H9 (cell line): ENCODE measurements around the gene RTN4R. TPM values are rescaled to one million over a fixed set of nuclear protein-coding genes. Genes with fewer than 3 reads are reported as not detected.

Source experiments
- DNase-seq: peaks from one replicate; pipeline ENCODE4 v3.0.0-alpha.2; 2017
- H2AFZ ChIP-seq: one replicate; pipeline ENCODE4 v1.6.1; 2013; ENCODE audit warnings: mild to moderate bottlenecking, low read length, control low read depth, moderate library complexity
- H2AK5ac ChIP-seq: 2 replicates; pipeline ENCODE4 v1.6.1; 2013; ENCODE audit warnings: low read length, control low read depth, mixed read lengths; ENCODE audit not compliant: insufficient read length
- H2BK120ac ChIP-seq: one replicate; pipeline ENCODE4 v1.6.1; 2013; ENCODE audit warnings: low read depth, mild to moderate bottlenecking, low read length, control low read depth, inconsistent platforms; ENCODE audit not compliant: poor library complexity, severe bottlenecking
- H2BK12ac ChIP-seq: 2 replicates; pipeline ENCODE4 v1.6.1; 2013; ENCODE audit warnings: low read length, control low read depth, mixed read lengths, low read depth; ENCODE audit not compliant: insufficient read length
- H2BK15ac ChIP-seq: 2 replicates; pipeline ENCODE4 v1.6.1; 2013; ENCODE audit warnings: low read depth, low read length, control low read depth
- H2BK20ac ChIP-seq: one replicate; pipeline ENCODE4 v1.6.1; 2013; ENCODE audit warnings: low read depth, mild to moderate bottlenecking, low read length, control low read depth, inconsistent platforms; ENCODE audit not compliant: poor library complexity, severe bottlenecking
- H2BK5ac ChIP-seq: 2 replicates; pipeline ENCODE4 v1.6.1; 2013; ENCODE audit warnings: low read length, control low read depth, mixed read lengths; ENCODE audit not compliant: insufficient read length
- H3K14ac ChIP-seq: 2 replicates; pipeline ENCODE4 v1.6.1; 2013; ENCODE audit warnings: low read length, control low read depth; ENCODE audit not compliant: insufficient read depth
- H3K18ac ChIP-seq: 2 replicates; pipeline ENCODE4 v1.6.1; 2013; ENCODE audit warnings: low read depth, mild to moderate bottlenecking, mixed read lengths, low read length, control low read depth; ENCODE audit not compliant: insufficient read length
- H3K23ac ChIP-seq: 2 replicates; pipeline ENCODE4 v1.6.1; 2013; ENCODE audit warnings: low read length, control low read depth, mixed read lengths, low read depth; ENCODE audit not compliant: insufficient read length
- H3K23me2 ChIP-seq: 2 replicates; pipeline ENCODE4 v1.6.1; 2013; ENCODE audit warnings: low read depth, mild to moderate bottlenecking, mixed read lengths, low read length, control low read depth; ENCODE audit not compliant: insufficient read length, poor library complexity, severe bottlenecking
- H3K27ac ChIP-seq: 2 replicates; pipeline ENCODE4 v1.5.1; 2013; ENCODE audit warnings: low read length, control low read depth, mixed read lengths, low read depth; ENCODE audit not compliant: insufficient read length
- H3K27me3 ChIP-seq: 2 replicates; pipeline ENCODE4 v1.6.1; 2013; ENCODE audit warnings: low read length, control low read depth, inconsistent platforms; ENCODE audit not compliant: insufficient read depth
- H3K4ac ChIP-seq: 2 replicates; pipeline ENCODE4 v1.6.1; 2013; ENCODE audit warnings: low read depth, mild to moderate bottlenecking, control low read depth, inconsistent platforms, low read length, moderate library complexity
- H3K4me1 ChIP-seq: 2 replicates; pipeline ENCODE4 v1.6.1; 2013; ENCODE audit warnings: low read length, control low read depth, inconsistent platforms; ENCODE audit not compliant: insufficient read depth
- H3K4me2 ChIP-seq: 2 replicates; pipeline ENCODE4 v1.6.1; 2013; ENCODE audit warnings: low read length, control low read depth, mixed read lengths; ENCODE audit not compliant: insufficient read length, insufficient read depth
- H3K56ac ChIP-seq: 2 replicates; pipeline ENCODE4 v1.6.1; 2013; ENCODE audit warnings: low read depth, mild to moderate bottlenecking, mixed read lengths, low read length, control low read depth; ENCODE audit not compliant: insufficient read length
- H3K79me1 ChIP-seq: 2 replicates; pipeline ENCODE4 v1.6.1; 2013; ENCODE audit warnings: low read depth, mild to moderate bottlenecking, moderate library complexity, low read length, control low read depth, inconsistent platforms; ENCODE audit not compliant: insufficient read depth, poor library complexity, severe bottlenecking
- H3K79me2 ChIP-seq: 2 replicates; pipeline ENCODE4 v1.6.1; 2013; ENCODE audit warnings: low read length, control low read depth, inconsistent platforms; ENCODE audit not compliant: insufficient read depth
- H3K9ac ChIP-seq: 2 replicates; pipeline ENCODE4 v1.6.1; 2013; ENCODE audit warnings: low read length, control low read depth, mixed read lengths; ENCODE audit not compliant: insufficient read length; ENCODE audit errors: extremely low read depth
- H3K9me3 ChIP-seq: one replicate; pipeline ENCODE4 v1.6.1; 2013; ENCODE audit warnings: low read depth, low read length, inconsistent platforms; ENCODE audit not compliant: control insufficient read depth
- H3T11ph ChIP-seq: one replicate; pipeline ENCODE4 v1.6.1; 2013; ENCODE audit warnings: mild to moderate bottlenecking, low read length, control low read depth, inconsistent platforms
- H4K20me1 ChIP-seq: one replicate; pipeline ENCODE4 v1.6.1; 2013; ENCODE audit not compliant: control insufficient read depth, insufficient read length, insufficient read depth
- H4K5ac ChIP-seq: 2 replicates; pipeline ENCODE4 v1.6.1; 2013; ENCODE audit warnings: low read depth, mild to moderate bottlenecking, mixed read lengths, low read length, control low read depth; ENCODE audit not compliant: insufficient read length
- H4K8ac ChIP-seq: replicated peaks from 2 replicates; pipeline ENCODE4 v1.6.1; 2013; ENCODE audit warnings: low read length, control low read depth, mixed read lengths, low read depth; ENCODE audit not compliant: insufficient read length
- H4K91ac ChIP-seq: 2 replicates; pipeline ENCODE4 v1.6.1; 2013; ENCODE audit warnings: low read depth, mild to moderate bottlenecking, moderate library complexity, mixed read lengths, low read length, control low read depth; ENCODE audit not compliant: insufficient read length
- H3K27ac Mint-ChIP-seq, 3 experiments: 2 replicates in 2 of 3; 3 replicates in 1 of 3; pipeline ENCODE4 v1.8.0; 2020 to 2021; ENCODE audit warnings: mixed read lengths in 3 of 3, mild to moderate bottlenecking in 1 of 3, moderate library complexity in 1 of 3
- H3K27me3 Mint-ChIP-seq: 2 replicates; pipeline ENCODE4 v1.8.0; 2021; ENCODE audit warnings: low read depth, mild to moderate bottlenecking, moderate library complexity, mixed read lengths
- H3K36me3 Mint-ChIP-seq, 3 experiments: 2 replicates in 2 of 3; 3 replicates in 1 of 3; pipeline ENCODE4 v1.8.0; 2020 to 2021; ENCODE audit warnings: low read depth in 3 of 3, mixed read lengths in 3 of 3; ENCODE audit not compliant: insufficient read depth in 1 of 3
- H3K4me1 Mint-ChIP-seq, 2 experiments: 2 replicates each; pipeline ENCODE4 v1.8.0; 2020; ENCODE audit warnings: mixed read lengths in 2 of 2
- H3K4me3 Mint-ChIP-seq, 2 experiments: 2 replicates in 1 of 2; 3 replicates in 1 of 2; pipeline ENCODE4 v1.8.0; 2020 to 2021; ENCODE audit warnings: mild to moderate bottlenecking in 2 of 2, mixed read lengths in 2 of 2, moderate library complexity in 1 of 2
- H3K9me3 Mint-ChIP-seq, 2 experiments: 2 replicates in 1 of 2; 3 replicates in 1 of 2; pipeline ENCODE4 v1.8.0; 2020; ENCODE audit warnings: mild to moderate bottlenecking in 2 of 2, mixed read lengths in 2 of 2, moderate library complexity in 1 of 2
- CTCF ChIP-seq: fragments of 200-600 bp; sonication (generic); conservative IDR thresholded peaks from 3 replicates; pipeline ENCODE4 v1.8.0; 2021; ENCODE audit warnings: antibody characterized with exemption, mild to moderate bottlenecking
- WGBS: extraction: QIAGEN DNeasy Blood & Tissue Kit; methylation state at CpG from one replicate; pipeline ENCODE4 v1.1.7; 2013; ENCODE audit warnings: missing lambda C conversion rate, low lambda C conversion rate, mixed read lengths; ENCODE audit not compliant: insufficient read length; ENCODE audit errors: extremely low coverage; 5-methylcytosine and 5-hydroxymethylcytosine counted together
- total RNA-seq: library from RNA; stranded (reverse); gene quantifications from 2 replicates; pipeline ENCODE4 v1.2.1, GENCODE V29; 2021

Gene RTN4R
- total RNA-seq, 1 experiment from 2014 or later = 19.0 TPM

DNA sequence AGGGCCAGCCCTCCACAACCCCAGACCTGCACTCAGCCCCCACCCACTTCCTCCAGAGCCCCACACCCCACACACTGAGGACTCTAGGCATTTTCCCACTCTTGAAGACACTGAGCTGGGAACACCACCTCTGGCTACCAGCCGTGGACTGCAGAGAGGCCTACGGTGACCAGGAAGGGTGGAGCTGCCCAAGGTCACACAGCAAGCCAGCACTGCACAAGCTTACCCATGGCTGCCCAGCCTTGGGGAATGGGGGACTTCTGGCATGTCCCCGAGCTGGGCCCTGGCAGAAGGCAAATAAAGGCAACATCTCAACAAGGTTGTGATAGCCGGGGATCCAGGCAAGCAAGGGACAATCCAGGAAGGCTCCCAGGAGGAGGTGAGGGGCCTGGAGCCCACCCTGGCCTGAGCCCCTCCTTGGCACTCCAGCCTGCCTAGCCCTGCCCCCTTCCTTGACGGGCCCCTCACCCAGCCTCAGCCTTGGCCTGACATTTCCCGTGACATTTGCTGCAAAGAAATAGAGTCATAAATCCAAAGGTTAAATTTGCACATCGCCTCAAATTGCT lies 5.5 kb downstream of the RTN4R start:
- Histone ChIP-seq H3K79me1 (no peaks in the 10 kb centered on the region), H3K18ac (no peak overlapping the region), H2AK5ac (no peak overlapping the region), H4K91ac (no peak overlapping the region), H2BK20ac (no peak overlapping the region), H3K56ac (no peak overlapping the region), H3K23ac (no peak overlapping the region), H4K5ac (no peak overlapping the region), H3K79me2 (no peaks in the 10 kb centered on the region; the same call in 1 of the 2 replicates), H2BK5ac (no peak overlapping the region), H3K14ac (no peak overlapping the region), H2BK15ac (no peak overlapping the region), H3K9me3 (no peaks in the 10 kb centered on the region), H3K27me3 (no peaks in the 10 kb centered on the region), H4K8ac (no peak overlapping the region), H2BK12ac (no peak overlapping the region), H3K9ac (no peak overlapping the region), H2BK120ac (no peak overlapping the region), H3K23me2 (peaks cover 6% of the 10 kb centered on the region), H3K27ac (no peak overlapping the region), H3K4me2 (no peak overlapping the region), H3K4ac (no peak overlapping the region), H3T11ph (no peak overlapping the region), H2AFZ (no peak overlapping the region), H3K4me1 (no peaks in the 10 kb centered on the region), H4K20me1 (no peaks in the 10 kb centered on the region)
- WGBS = no CpG with 5 or more reads among the region's 7 CpGs
- DNase-seq = no peak
- Mint-ChIP-seq H3K4me3 (no peak overlapping the region), H3K27me3 (no peaks in the 10 kb centered on the region; the same call in 1 of the 2 replicates), H3K9me3 (no peaks in the 10 kb centered on the region), H3K4me1 (0 out of 4 replicates have a peak, but pooled peaks cover 0 to 3% of the 10 kb centered on the region in 2 experiments), H3K36me3 (no peaks in the 10 kb centered on the region; a peak in 1 of 7 replicates), H3K27ac (no peak overlapping the region)
- TF ChIP-seq CTCF = no peak
